GM19193 (cell line): ENCODE results near the gene ORC3.

Experiments
- POLR2A ChIP-seq: IDR thresholded peaks from 4 replicates; pipeline ENCODE4 v1.6.1; 2011; ENCODE audit not compliant: insufficient read depth, insufficient read length; ENCODE audit errors: extremely low read depth

The ORC3 gene

DNA sequence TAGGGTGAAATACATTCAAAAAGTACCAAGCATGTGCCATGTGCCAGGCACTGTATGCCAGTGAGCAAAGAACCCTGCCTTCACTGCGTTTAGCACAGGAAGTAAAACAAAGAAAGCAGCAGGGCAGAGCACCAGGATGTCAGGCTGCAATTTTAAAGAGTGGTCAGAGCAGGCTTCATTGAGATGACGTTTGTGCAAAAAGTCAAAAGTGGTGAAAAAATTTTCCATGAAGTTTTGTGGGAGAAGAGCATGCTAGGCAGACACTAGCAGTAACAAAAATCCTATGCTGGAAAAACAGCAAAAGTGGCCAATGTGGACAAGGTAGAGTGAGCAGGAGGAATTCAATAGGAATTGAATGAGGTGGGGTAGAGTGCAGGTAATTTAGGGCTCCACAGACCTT is 80.8 kb downstream of the ORC3 start:
- no peak for TF ChIP-seq POLR2A

DNA sequence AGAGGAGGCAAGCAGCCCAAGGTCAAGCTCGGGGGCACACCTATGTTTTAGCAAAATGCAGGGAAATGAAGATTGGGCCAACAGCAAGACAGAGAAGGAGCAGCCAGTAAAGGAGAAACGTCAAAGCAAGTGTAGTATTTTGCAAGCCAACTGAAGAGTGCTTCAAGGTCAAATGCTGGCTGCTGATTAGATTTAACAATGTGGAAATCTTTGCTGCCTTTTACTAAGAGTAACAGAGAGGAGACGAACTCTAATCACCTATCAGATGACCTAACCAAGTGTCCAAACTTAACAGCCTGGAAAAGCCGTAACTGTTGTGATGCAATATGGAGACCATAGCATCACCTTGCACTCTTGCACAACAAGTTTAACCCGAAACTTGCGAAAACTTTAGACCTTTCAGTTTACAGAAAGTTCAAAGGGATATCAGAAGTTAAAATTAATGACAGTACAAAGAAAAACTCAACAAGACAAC is 81.7 kb downstream of the ORC3 start:
- TF ChIP-seq POLR2A: no peak

DNA sequence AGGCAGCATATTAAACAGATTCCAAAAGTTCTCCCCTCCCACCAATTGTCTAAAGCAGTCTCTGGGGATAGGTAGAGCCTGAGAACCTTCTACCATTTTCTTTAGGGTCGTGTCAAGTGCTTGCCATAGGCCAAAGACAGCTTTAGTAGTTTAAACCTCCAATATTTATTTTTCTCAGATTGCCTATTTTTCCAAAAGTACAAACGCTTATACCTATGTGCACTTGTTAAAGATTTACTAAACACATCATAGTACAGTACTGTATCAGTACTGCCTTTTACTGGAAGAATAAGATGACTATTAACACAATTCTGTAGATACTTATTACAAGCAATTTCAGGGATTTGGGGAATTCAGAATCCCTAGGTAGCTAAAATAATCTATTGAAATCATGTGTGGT is 82.7 kb downstream of the ORC3 start:
- no peak for TF ChIP-seq POLR2A

DNA sequence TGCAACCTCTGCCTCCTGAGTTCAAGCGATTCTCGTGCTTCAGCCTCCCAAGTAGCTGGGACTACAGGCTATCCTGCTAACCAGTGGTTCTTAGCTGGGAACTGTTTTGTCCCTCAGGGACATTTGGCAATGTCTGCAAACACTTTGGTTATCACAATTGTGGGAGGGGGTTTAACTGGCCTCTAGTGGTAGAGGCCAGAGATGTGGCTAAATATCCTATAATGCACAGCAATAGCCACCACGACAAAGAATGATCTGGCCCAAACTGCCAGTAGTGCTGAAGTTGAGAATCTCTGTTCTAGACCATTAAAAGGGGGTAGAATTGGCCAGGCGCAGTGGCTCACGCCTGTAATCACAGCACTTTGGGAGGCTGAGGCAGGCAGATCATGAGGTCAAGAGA is 83.3 kb downstream of the ORC3 start:
- TF ChIP-seq POLR2A: no peak

DNA sequence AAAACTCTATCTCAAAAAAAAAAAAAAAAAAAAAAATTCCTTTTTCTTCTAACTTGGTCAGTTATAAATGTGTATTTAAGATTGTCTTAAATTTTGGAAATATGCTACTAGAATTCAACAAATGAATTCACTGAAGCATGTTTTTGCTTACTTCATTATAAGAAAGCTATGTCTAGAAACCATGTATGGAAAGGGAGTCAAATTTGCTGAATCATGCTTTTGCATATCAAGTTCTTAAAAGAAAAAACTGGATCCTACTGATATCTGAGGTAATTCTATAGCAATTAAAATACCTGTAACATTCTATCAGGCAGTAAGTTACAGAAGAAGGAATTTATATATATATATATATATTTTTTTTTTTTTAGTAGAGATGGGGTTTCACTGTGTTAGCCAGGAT is 84.4 kb downstream of the ORC3 start:
- TF ChIP-seq POLR2A: no peak

DNA sequence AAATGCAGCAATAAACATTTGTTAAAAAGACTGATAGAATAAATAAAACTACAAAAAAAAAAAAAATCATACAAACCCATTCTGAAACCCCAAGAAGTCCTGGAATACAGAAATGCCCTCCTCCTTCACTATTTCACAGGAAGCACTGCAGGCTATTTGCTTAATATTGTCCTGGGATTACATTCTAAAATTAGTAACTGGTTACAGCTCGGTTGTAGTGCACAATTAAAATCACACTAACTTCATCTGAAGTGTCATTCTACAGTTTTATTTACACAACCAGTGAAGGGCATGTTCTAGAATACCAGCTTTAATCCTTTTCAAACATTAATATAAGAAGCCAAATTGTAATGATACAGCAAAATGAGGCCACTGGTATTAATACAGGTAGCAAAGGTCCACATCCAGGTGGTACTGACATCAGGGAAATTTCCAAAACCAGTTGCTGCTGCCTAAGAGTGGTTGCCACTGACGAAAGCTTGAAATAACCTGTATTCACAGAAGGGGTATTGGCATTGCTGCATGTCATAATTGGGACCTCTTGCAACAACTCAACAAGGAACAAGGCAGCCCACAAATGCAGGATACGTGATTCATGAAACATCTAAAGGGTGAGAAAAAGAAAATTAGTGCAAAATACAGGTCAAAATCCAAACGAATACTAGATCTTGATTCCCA is 85.2 kb downstream of the ORC3 start:
- TF ChIP-seq POLR2A: no peak

DNA sequence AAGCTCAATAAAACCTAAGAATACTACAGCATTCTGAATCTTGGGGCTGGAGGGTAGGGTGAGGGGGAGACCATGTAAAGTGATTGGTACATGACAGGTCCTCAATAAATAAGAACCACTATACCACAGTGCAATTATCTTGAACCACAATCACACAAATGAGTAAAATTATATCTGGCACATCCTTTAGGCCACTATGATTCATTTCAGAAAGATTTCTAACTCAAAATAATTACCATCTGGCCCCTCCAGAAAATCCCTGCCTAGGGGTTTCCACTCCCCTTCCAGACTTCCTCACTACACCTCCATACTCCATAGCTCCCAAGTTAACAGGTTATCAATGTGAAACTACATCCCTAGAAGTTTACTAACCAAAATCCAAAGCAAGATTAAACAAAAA is 92.4 kb downstream of the ORC3 start:
- TF ChIP-seq POLR2A: no peak

DNA sequence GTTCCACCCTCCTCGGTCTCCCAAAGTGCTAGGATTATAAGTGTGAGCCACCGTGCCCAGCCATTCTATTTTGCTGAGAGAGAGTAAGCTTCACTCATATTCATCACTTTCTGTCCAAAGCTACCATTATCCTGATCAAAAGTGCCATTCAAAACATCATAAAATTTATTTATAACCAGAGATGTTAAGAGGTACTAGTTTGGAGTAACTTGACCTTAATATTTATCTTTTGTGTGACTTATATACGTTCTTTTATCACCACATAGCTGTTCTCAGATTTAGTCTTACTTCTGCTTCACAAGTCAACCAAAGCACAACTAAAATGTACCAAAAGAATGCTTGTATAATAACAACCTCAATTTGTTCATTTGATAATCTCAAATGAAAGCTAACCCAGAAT is 94.0 kb downstream of the ORC3 start:
- no peak for TF ChIP-seq POLR2A

DNA sequence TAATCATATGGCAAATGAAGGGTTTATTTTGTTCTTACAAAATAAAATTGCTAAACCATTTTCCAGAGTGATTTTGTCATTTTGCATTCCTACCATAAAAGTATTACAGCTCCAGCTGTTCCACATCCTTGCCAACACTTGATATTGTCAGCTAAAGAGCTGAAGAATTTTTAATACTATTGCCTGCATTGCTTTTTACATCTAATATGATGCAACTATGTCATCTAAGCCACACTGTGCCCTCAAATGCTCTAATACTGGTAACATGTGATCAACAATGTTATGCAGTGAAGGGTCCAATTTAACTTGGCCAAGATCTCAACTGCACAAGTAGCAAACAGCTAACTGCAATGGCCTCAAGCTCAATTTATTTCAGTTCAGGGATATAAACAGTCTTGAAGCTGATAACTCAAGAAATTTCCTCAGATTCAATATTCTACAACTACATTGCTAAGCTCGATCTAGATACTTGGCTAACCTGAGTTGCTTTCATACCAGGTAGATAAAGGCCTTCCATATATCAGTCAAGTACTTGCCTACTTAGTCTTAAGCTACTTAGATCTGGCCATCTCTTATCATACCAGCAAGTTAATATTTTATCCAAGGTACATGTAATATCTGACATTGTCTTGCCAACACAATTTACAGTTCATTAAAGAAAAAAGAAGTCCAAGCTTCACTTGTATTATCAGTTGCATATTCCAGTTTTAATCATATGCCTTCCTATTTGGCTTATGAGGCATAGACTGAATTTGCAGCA is 95.1 kb downstream of the ORC3 start:
- TF ChIP-seq POLR2A: no peak

DNA sequence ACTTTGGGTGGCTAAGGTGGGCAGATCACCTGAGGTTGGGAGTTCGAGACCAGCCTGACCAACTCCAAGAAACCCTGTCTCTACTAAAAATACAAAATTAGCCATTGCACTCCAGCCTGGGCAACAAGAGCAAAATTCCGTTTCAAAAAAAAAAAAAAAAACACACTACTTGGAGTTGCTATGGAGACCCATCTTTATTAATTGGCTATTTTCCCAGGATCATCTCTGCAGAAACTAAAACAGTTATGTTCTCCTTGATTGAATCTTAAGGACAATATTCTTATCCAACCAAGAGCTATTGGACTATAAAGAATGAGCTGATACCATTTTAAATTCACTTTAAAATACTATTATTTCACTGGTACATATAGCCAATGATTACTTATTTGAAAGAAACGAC is 97.4 kb downstream of the ORC3 start:
- no peak for TF ChIP-seq POLR2A

DNA sequence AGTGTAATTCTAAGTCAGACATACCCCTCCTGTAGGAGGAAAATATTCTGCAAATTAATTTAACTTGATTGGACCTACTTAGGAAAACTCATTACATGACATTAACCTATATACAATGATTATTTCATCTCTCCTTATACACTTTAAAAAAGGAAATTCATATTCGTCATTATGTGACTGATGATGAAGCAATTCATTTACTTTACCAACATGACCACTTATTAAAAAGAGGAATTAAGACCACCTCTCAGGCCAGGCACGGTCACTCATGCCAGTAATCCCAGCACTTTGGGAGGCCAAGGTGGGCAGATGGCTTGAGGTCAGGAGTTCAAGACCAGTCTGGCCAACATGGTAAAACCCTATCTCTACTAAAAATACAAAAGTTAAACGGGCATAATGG is 100.5 kb downstream of the ORC3 start:
- TF ChIP-seq POLR2A: no peak

DNA sequence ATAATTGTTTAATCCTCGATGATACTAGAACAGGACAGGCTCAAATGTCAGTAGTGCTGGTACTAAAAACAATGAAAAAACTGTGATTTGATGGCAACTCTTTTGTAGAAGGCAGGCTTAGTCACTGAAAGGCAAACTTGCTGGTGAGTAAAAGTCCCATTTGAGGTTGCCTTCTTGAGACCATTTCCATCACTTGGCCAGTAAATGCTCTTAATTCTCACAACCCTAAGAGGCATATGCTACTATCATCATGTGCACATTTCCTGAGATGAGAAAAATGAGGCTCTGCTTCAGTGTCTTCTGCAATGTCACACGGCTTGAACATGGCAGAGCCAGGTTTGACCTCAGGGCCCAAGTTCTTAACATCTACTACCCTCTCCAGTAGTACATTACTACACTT is 102.2 kb downstream of the ORC3 start:
- TF ChIP-seq POLR2A: no peak

DNA sequence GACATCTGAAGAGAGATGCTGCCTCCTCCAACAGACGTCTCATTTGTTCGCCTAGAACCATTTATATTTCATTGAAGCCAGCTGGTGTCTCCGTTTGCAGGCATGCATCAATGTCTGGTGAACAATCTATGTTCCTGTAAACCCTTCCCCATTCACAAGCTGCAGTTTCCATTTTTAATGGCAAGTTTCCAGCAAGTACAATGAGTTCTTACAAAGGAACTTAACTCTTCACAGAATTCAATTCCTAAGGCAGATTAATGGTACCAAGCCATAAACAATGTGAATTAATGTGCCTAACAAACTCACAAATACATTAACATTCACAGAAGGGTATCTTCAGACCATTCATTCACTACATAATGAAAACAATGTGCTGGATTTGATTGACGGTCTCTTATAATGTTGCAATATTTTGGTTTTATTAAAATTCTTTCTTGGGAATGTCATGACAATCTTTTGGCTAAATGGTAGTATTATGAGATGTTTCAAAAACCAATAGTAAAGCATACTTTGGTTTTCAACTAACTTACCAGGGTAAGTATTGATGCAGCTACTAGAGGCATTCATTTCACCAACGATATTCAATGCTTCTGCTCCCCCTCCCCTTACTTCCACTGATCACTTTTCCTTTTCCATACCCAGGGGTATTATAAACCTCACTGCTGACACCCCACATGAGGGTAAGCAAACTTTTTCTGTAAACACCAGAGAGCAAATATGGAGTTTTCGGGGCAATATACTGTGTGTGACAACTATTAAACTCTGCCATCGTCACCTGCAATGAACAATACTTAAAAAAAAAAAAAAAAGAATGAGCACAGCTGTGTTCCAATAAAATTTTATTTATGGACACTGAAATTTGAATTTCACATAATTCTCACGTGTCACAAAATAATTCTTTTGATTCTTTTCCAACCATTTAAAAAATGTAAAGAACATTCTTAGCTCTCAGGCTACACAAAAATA is 107.9 kb downstream of the ORC3 start:
- TF ChIP-seq POLR2A: no peak

DNA sequence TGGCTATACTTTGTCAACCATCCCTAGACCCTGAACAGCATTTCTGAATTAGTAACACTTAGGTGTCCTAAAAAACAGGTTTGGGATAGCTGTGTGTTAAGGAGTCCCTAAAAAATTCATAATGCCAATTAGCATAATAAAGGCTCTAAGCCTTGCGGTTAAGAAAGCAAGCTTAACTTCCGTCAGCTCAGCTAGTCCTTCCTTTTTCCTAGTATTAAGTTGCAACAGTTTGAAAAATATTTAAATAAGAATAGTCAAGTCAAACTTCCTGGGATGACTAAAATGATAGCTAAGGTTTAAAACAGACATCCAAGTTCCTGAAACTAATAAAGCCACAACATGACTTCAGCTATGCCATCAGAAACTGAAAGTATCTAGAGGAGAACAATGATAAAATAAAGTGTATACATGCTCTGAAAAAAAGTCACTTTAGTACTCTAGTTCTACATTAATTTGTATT is 108.6 kb downstream of the ORC3 start:
- no peak for TF ChIP-seq POLR2A

DNA sequence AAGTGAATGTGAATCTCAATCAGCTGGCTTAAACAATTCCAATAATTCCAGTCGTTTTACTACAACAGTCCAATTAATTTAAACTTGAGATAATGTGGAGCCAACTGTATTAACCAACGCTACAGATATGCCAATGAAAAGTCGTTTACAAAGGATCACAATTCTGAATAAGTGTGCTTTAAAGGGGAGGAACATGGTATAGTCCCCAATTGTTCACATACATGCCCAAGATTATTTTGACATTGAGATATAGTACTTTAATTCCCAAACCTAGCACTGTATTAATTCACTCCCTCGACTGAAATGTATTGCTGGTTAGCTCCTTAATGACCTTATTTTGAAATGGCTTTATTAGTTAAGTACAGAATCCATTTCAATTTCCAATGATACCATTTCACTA is 109.6 kb downstream of the ORC3 start:
- no peak for TF ChIP-seq POLR2A
